ENCODE results near the gene KRT1.

The KRT1 gene

DNA sequence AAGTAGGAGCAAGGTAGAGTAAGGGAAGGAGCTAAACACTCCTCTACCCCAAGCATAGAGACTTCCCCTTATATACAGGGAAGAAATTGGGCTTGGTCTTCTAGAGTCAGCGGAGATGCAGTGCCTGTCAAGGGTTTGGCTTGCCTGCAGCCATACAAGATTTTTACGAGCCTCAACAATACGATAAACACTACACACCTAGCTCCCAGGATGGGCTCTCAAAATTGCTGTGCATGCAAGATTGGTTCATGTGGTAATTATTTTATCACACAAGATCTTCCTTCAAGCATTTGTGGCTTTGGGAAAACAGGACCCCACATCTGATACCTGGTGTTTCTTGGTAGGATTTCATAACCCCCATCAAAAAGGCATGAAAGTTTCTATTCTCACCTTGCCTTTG lies at the start of gene KRT1:
TSS of gene KRT1 (minus strand) at position 45 of the 400 bp plus-strand sequence. CDS start 59 bp downstream, outside the sequence.
- Histone ChIP-seq H3K9me3 (ENCODE audit: control insufficient read depth, insufficient read depth, low read length) (no peaks in the 10 kb centered on the region), H3K4me1 (ENCODE audit: control insufficient read depth, insufficient read depth, low read length) (no peaks in the 10 kb centered on the region), H3K36me3 (ENCODE audit: control insufficient read depth, insufficient read depth, low read length) (no peaks in the 10 kb centered on the region), H3K4me3 (ENCODE audit: low read depth, low read length) (no peak within 1 kb of the TSS), H3K9ac (ENCODE audit: low read depth, low read length) (no peak within 1 kb of the TSS), H3K27me3 (ENCODE audit: control insufficient read depth, insufficient read depth, low read length) (peaks cover 6% of the 10 kb centered on the region)

GRCh38 chr12:52729147-52729546 lies 48.9 kb upstream of the KRT1 start:
- Histone ChIP-seq H3K9ac (ENCODE audit: low read depth, low read length) (no peak overlapping the region), H3K36me3 (ENCODE audit: control insufficient read depth, insufficient read depth, low read length) (no peaks in the 10 kb centered on the region), H3K4me3 (ENCODE audit: low read depth, low read length) (no peak overlapping the region), H3K4me1 (ENCODE audit: control insufficient read depth, insufficient read depth, low read length) (no peaks in the 10 kb centered on the region), H3K9me3 (ENCODE audit: control insufficient read depth, insufficient read depth, low read length) (no peaks in the 10 kb centered on the region), H3K27me3 (ENCODE audit: control insufficient read depth, insufficient read depth, low read length) (peaks cover 10% of the 10 kb centered on the region)

DNA sequence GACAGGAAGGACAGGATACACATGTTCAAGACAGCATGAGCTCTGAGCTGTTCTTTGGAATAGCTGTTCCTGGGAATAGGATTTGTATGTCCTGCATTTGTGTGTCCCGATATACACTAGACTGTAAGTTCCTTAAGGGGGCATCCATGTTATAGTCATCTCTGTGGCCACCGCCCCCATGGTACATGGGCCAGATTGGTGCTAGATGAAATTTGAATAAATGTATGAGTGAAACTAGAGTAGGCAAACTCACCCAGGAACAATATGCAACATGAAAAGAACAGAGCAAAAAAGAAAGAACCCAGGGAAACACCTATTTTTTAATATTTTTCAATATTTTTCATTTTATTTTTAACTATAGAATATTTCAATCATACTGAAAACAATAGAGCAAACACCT lies 48.2 kb upstream of the KRT1 start:
- no peak overlapping the region for H3K9ac ChIP-seq (ENCODE audit: low read depth, low read length)
- no peaks in the 10 kb centered on the region for H3K4me1 ChIP-seq (ENCODE audit: control insufficient read depth, insufficient read depth, low read length)
- H3K9me3 ChIP-seq (ENCODE audit: control insufficient read depth, insufficient read depth, low read length) = no peaks in the 10 kb centered on the region
- H3K4me3 ChIP-seq (ENCODE audit: low read depth, low read length) = no peak overlapping the region
- H3K27me3 ChIP-seq (ENCODE audit: control insufficient read depth, insufficient read depth, low read length) = peaks cover 10% of the 10 kb centered on the region
- H3K36me3 ChIP-seq (ENCODE audit: control insufficient read depth, insufficient read depth, low read length) = no peaks in the 10 kb centered on the region

GRCh38 chr12:52727037-52727436 lies 46.8 kb upstream of the KRT1 start:
- H3K4me1 ChIP-seq (ENCODE audit: control insufficient read depth, insufficient read depth, low read length) = no peaks in the 10 kb centered on the region
- H3K27me3 ChIP-seq (ENCODE audit: control insufficient read depth, insufficient read depth, low read length) = peaks cover 12% of the 10 kb centered on the region

DNA sequence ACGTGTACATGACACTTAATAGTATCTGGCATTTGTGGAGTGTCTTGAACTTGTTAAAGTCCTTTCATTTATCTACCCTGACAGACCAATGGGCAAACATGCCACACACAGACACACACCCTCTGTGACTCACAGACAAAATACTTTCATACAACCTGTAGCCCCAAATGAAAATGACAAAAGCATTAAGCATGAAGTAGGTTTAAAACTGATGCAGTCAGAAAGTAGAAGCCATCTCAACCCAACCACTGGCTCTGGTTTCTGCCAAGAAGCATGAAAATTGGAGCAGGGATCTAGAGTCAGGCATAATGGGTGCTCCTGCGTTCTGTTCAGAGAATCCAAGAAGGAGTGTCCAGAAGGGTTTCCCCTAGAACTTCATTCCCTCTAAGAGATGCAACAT lies 46.2 kb upstream of the KRT1 start:
- Histone ChIP-seq H3K4me1 (ENCODE audit: control insufficient read depth, insufficient read depth, low read length) (no peaks in the 10 kb centered on the region), H3K9ac (ENCODE audit: low read depth, low read length) (no peak overlapping the region), H3K36me3 (ENCODE audit: control insufficient read depth, insufficient read depth, low read length) (no peaks in the 10 kb centered on the region), H3K4me3 (ENCODE audit: low read depth, low read length) (no peak overlapping the region), H3K9me3 (ENCODE audit: control insufficient read depth, insufficient read depth, low read length) (no peaks in the 10 kb centered on the region), H3K27me3 (ENCODE audit: control insufficient read depth, insufficient read depth, low read length) (peaks cover 10% of the 10 kb centered on the region)

More at GRCh38 chr12:52727037-52727436, 46.8 kb upstream of the KRT1 start:
- Histone ChIP-seq H3K4me3 (ENCODE audit: low read depth, low read length) (no peak overlapping the region), H3K36me3 (ENCODE audit: control insufficient read depth, insufficient read depth, low read length) (no peaks in the 10 kb centered on the region), H3K9me3 (ENCODE audit: control insufficient read depth, insufficient read depth, low read length) (no peaks in the 10 kb centered on the region), H3K9ac (ENCODE audit: low read depth, low read length) (no peak overlapping the region)

DNA sequence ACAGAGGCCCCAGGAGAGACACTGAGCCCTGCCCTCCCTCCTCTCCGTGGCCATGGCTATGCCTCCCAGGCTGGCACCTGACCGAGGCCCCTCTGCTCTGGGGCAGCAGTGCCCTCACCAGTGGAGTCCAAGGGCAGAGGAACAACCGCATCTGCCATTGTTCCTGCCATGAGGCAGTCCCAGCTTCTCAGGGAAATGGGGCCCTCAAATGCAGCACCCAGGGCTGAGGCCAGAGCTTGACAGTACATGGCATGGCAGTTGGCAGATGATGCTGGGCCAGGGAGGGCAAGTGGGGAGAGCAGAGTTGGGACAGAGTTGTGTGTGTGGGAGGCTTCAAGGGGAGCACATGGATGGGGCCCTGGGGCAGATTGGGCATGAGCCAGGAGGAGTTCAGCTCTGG lies 44.2 kb upstream of the KRT1 start:
- Histone ChIP-seq H3K9ac (ENCODE audit: low read depth, low read length) (no peak overlapping the region), H3K27me3 (ENCODE audit: control insufficient read depth, insufficient read depth, low read length) (peaks cover 2% of the 10 kb centered on the region), H3K9me3 (ENCODE audit: control insufficient read depth, insufficient read depth, low read length) (no peaks in the 10 kb centered on the region), H3K4me1 (ENCODE audit: control insufficient read depth, insufficient read depth, low read length) (no peaks in the 10 kb centered on the region), H3K4me3 (ENCODE audit: low read depth, low read length) (no peak overlapping the region), H3K36me3 (ENCODE audit: control insufficient read depth, insufficient read depth, low read length) (no peaks in the 10 kb centered on the region)

- H3K27me3 ChIP-seq (ENCODE audit: control insufficient read depth, insufficient read depth, low read length) = peaks cover 2% of the 10 kb centered on the region
- H3K9me3 ChIP-seq (ENCODE audit: control insufficient read depth, insufficient read depth, low read length) = no peaks in the 10 kb centered on the region
- H3K9ac ChIP-seq (ENCODE audit: low read depth, low read length) = no peak overlapping the region
These were observed 42.5 kb upstream of the KRT1 start for GRCh38 chr12:52722680-52723079.

GRCh38 chr12:52721838-52722470 lies 41.7 kb upstream of the KRT1 start:
- H3K4me1 ChIP-seq (ENCODE audit: control insufficient read depth, insufficient read depth, low read length) = no peaks in the 10 kb centered on the region
- peaks cover 2% of the 10 kb centered on the region for H3K27me3 ChIP-seq (ENCODE audit: control insufficient read depth, insufficient read depth, low read length)
- H3K9ac ChIP-seq (ENCODE audit: low read depth, low read length) = no peak overlapping the region
- no peaks in the 10 kb centered on the region for H3K9me3 ChIP-seq (ENCODE audit: control insufficient read depth, insufficient read depth, low read length)
- H3K36me3 ChIP-seq (ENCODE audit: control insufficient read depth, insufficient read depth, low read length) = no peaks in the 10 kb centered on the region
- H3K4me3 ChIP-seq (ENCODE audit: low read depth, low read length) = no peak overlapping the region

More at GRCh38 chr12:52722680-52723079, 42.5 kb upstream of the KRT1 start:
- H3K4me1 ChIP-seq (ENCODE audit: control insufficient read depth, insufficient read depth, low read length) = no peaks in the 10 kb centered on the region
- no peak overlapping the region for H3K4me3 ChIP-seq (ENCODE audit: low read depth, low read length)
- no peaks in the 10 kb centered on the region for H3K36me3 ChIP-seq (ENCODE audit: control insufficient read depth, insufficient read depth, low read length)

GRCh38 chr12:52720365-52720886 lies 40.2 kb upstream of the KRT1 start:
- no peaks in the 10 kb centered on the region for H3K36me3 ChIP-seq (ENCODE audit: control insufficient read depth, insufficient read depth, low read length)
- H3K9me3 ChIP-seq (ENCODE audit: control insufficient read depth, insufficient read depth, low read length) = no peaks in the 10 kb centered on the region
- H3K27me3 ChIP-seq (ENCODE audit: control insufficient read depth, insufficient read depth, low read length) = peaks cover 8% of the 10 kb centered on the region
- H3K4me1 ChIP-seq (ENCODE audit: control insufficient read depth, insufficient read depth, low read length) = no peaks in the 10 kb centered on the region
- H3K9ac ChIP-seq (ENCODE audit: low read depth, low read length) = no peak overlapping the region
- H3K4me3 ChIP-seq (ENCODE audit: low read depth, low read length) = no peak overlapping the region

GRCh38 chr12:52716061-52716460 lies 35.9 kb upstream of the KRT1 start:
- Histone ChIP-seq H3K27me3 (ENCODE audit: control insufficient read depth, insufficient read depth, low read length) (peaks cover 32% of the 10 kb centered on the region), H3K4me3 (ENCODE audit: low read depth, low read length) (no peak overlapping the region), H3K36me3 (ENCODE audit: control insufficient read depth, insufficient read depth, low read length) (no peaks in the 10 kb centered on the region), H3K4me1 (ENCODE audit: control insufficient read depth, insufficient read depth, low read length) (no peaks in the 10 kb centered on the region), H3K9me3 (ENCODE audit: control insufficient read depth, insufficient read depth, low read length) (no peaks in the 10 kb centered on the region), H3K9ac (ENCODE audit: low read depth, low read length) (no peak overlapping the region)

DNA sequence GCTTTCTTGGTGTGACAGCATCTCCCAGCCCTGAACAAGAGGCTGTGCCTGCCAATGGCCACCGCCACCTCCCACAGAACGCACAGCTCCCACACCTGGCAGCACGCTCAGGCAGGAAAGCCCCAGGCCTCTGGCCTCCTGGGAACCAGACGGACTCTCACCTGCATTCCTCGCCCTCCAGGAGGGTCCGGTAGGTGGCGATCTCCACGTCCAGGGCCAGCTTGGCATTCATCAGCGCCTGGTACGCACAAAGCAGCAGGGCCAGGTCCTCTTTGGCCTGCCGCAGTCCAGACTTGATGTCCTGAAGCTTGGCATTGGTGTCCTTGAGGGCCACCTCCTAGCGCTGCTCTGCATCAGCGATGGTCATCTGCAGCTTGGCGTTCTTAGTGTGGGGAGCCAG lies 35.2 kb upstream of the KRT1 start:
- H3K4me3 ChIP-seq (ENCODE audit: low read depth, low read length) = no peak overlapping the region
- no peaks in the 10 kb centered on the region for H3K36me3 ChIP-seq (ENCODE audit: control insufficient read depth, insufficient read depth, low read length)
- no peak overlapping the region for H3K9ac ChIP-seq (ENCODE audit: low read depth, low read length)
- no peaks in the 10 kb centered on the region for H3K9me3 ChIP-seq (ENCODE audit: control insufficient read depth, insufficient read depth, low read length)
- H3K4me1 ChIP-seq (ENCODE audit: control insufficient read depth, insufficient read depth, low read length) = no peaks in the 10 kb centered on the region
- H3K27me3 ChIP-seq (ENCODE audit: control insufficient read depth, insufficient read depth, low read length) = peaks cover 32% of the 10 kb centered on the region

DNA sequence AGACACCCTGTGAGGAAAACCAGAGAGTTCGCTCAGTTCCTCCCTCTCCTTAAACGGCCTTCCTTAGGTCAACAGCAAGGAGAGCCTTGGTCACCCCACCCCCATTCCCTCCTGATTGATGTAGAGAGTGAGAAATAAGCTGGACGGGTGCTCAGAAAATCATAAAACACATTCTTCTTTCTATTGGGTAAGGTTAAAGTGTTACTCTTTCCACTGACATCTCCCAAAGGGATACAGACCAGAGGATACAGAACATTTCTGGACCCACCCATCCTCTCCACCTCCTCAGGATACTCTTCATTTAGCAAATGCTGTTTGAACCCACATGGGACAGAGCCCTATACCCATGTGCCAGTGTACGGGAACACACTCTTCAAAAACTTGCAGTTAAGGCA lies 34.7 kb upstream of the KRT1 start:
- Histone ChIP-seq H3K27me3 (ENCODE audit: control insufficient read depth, insufficient read depth, low read length) (peaks cover 32% of the 10 kb centered on the region), H3K4me1 (ENCODE audit: control insufficient read depth, insufficient read depth, low read length) (no peaks in the 10 kb centered on the region), H3K4me3 (ENCODE audit: low read depth, low read length) (peak overlapping the region; percentile 46), H3K9ac (ENCODE audit: low read depth, low read length) (no peak overlapping the region), H3K9me3 (ENCODE audit: control insufficient read depth, insufficient read depth, low read length) (no peaks in the 10 kb centered on the region), H3K36me3 (ENCODE audit: control insufficient read depth, insufficient read depth, low read length) (no peaks in the 10 kb centered on the region)

Measured in iPS-15b (cell line).